ENCODE measurements around the gene FAM149B1. TPM values are rescaled to one million over a fixed set of nuclear protein-coding genes. Genes with fewer than 3 reads are reported as not detected.
"Not testable (repeated sequence)": the region's sequence is repeated elsewhere in the genome, so short reads cannot be mapped to it uniquely, and the experiment has no call there.

Gene FAM149B1
- polyA plus RNA-seq, 3 donors from 2014 or later = 4.0 to 4.9 (median 4.5) TPM

- Mint-ChIP-seq H3K4me1 (peaks cover 41 to 51% of the 10 kb centered on the region in 2 donors), H3K36me3 (peaks cover 3 to 11% (median 5%) of the 10 kb centered on the region in 3 donors), H3K4me3 (peak overlapping the region; percentile 95 to 99 (median 99)), H3K27ac (peak overlapping the region; percentile 92 to 97 (median 95)), H3K27me3 (ENCODE audit: low read depth in 3 of 3) (peaks cover 9 to 11% (median 9%) of the 10 kb centered on the region in 3 donors), H3K9me3 (no peaks in the 10 kb centered on the region)
- no peak for DNase-seq
Measured at GRCh38 chr10:73251683-73252444, 83.9 kb downstream of the FAM149B1 start.

GRCh38 chr10:73252445-73253224 lies 84.7 kb downstream of the FAM149B1 start, which contains the start of gene MRPS16:
Gene MRPS16 (minus strand): TSS chr10:73252644. CDS start chr10:73252482, 162 bp downstream.
- Mint-ChIP-seq H3K4me3 (peak within 1 kb of the TSS; percentile 95 to 99 (median 99)), H3K27ac (peak within 1 kb of the TSS; percentile 92 to 97 (median 95)), H3K4me1 (peaks cover 34 to 43% of the 10 kb centered on the region in 2 donors), H3K9me3 (no peaks in the 10 kb centered on the region), H3K36me3 (peaks cover 3 to 11% (median 5%) of the 10 kb centered on the region in 3 donors), H3K27me3 (ENCODE audit: low read depth in 3 of 3) (peaks cover 5 to 6% (median 6%) of the 10 kb centered on the region in 3 donors)
- DNase-seq = peak; percentile 92

GRCh38 chr10:73253225-73253555 lies 85.3 kb downstream of the FAM149B1 start:
- H3K27me3 Mint-ChIP-seq (ENCODE audit: low read depth in 3 of 3) = peaks cover 5 to 6% (median 6%) of the 10 kb centered on the region in 3 donors
- H3K4me1 Mint-ChIP-seq = peaks cover 31 to 39% of the 10 kb centered on the region in 2 donors
- peak overlapping the region; percentile 92 to 97 (median 95) for H3K27ac Mint-ChIP-seq
- H3K4me3 Mint-ChIP-seq = peak overlapping the region; percentile 95 to 99 (median 99)
- peak in 1 of 3 donors; percentile 3 for DNase-seq
- peaks cover 3 to 11% (median 9%) of the 10 kb centered on the region in 3 donors for H3K36me3 Mint-ChIP-seq
- H3K9me3 Mint-ChIP-seq = peaks cover 0 to under 1% (median 0%) of the 10 kb centered on the region in 6 donors

GRCh38 chr10:73258612-73259011 lies 90.7 kb downstream of the FAM149B1 start:
- not testable (repeated sequence) for H3K4me1 Mint-ChIP-seq; DNase-seq; H3K27ac Mint-ChIP-seq; H3K27me3 Mint-ChIP-seq (ENCODE audit: low read depth in 3 of 3); H3K4me3 Mint-ChIP-seq; H3K36me3 Mint-ChIP-seq
- peaks cover 0 to 12% (median 6%) of the 10 kb centered on the region in 6 donors for H3K9me3 Mint-ChIP-seq

- H3K36me3 Mint-ChIP-seq = peaks cover 4 to 9% (median 6%) of the 10 kb centered on the region in 3 donors
- H3K27ac Mint-ChIP-seq = no peak overlapping the region
Measured at GRCh38 chr10:73261362-73261995, 93.6 kb downstream of the FAM149B1 start.

GRCh38 chr10:73262105-73262730 lies 94.3 kb downstream of the FAM149B1 start:
- Mint-ChIP-seq H3K27ac (no peak overlapping the region), H3K36me3 (peaks cover 4 to 9% (median 6%) of the 10 kb centered on the region in 3 donors), H3K27me3 (ENCODE audit: low read depth in 3 of 3) (peaks cover 0 to 6% (median 4%) of the 10 kb centered on the region in 3 donors), H3K4me1 (no peaks in the 10 kb centered on the region), H3K9me3 (peaks cover 0 to 12% (median 6%) of the 10 kb centered on the region in 6 donors), H3K4me3 (no peak overlapping the region)
- no peak for DNase-seq

More at GRCh38 chr10:73261362-73261995, 93.6 kb downstream of the FAM149B1 start:
- DNase-seq = no peak
- Mint-ChIP-seq H3K27me3 (ENCODE audit: low read depth in 3 of 3) (peaks cover 0 to 6% (median 4%) of the 10 kb centered on the region in 3 donors), H3K4me3 (no peak overlapping the region), H3K4me1 (no peaks in the 10 kb centered on the region), H3K9me3 (peaks cover 0 to 12% (median 6%) of the 10 kb centered on the region in 6 donors)

- Mint-ChIP-seq H3K4me3 (no peak overlapping the region), H3K27ac (no peak overlapping the region), H3K4me1 (no peaks in the 10 kb centered on the region), H3K9me3 (peaks cover 0 to 12% (median 6%) of the 10 kb centered on the region in 6 donors), H3K27me3 (ENCODE audit: low read depth in 3 of 3) (peaks cover 0 to 10% (median 4%) of the 10 kb centered on the region in 3 donors), H3K36me3 (peaks cover 4 to 6% (median 5%) of the 10 kb centered on the region in 3 donors)
- no peak for DNase-seq
Measured at GRCh38 chr10:73262880-73263555, 95.1 kb downstream of the FAM149B1 start.

- DNase-seq = no peak
- H3K27me3 Mint-ChIP-seq (ENCODE audit: low read depth in 3 of 3) = peaks cover 0 to 10% (median 5%) of the 10 kb centered on the region in 3 donors
- peaks cover 3 to 4% (median 4%) of the 10 kb centered on the region in 3 donors for H3K36me3 Mint-ChIP-seq
- no peak overlapping the region for H3K4me3 Mint-ChIP-seq
- H3K4me1 Mint-ChIP-seq = no peaks in the 10 kb centered on the region
- peaks cover 0 to 6% (median 4%) of the 10 kb centered on the region in 6 donors for H3K9me3 Mint-ChIP-seq
- H3K27ac Mint-ChIP-seq = no peak overlapping the region
Measured at GRCh38 chr10:73263693-73264347, 95.9 kb downstream of the FAM149B1 start.

- DNase-seq = no peak
- Mint-ChIP-seq H3K4me3 (no peak overlapping the region), H3K9me3 (peaks cover 0 to under 1% (median 0%) of the 10 kb centered on the region in 6 donors), H3K27ac (no peak overlapping the region), H3K36me3 (no peaks in the 10 kb centered on the region), H3K27me3 (ENCODE audit: low read depth in 3 of 3) (peaks cover 3 to 6% (median 5%) of the 10 kb centered on the region in 3 donors), H3K4me1 (no peaks in the 10 kb centered on the region)
Measured at GRCh38 chr10:73264423-73264822, 96.5 kb downstream of the FAM149B1 start.

GRCh38 chr10:73281097-73281496 lies 113.2 kb downstream of the FAM149B1 start:
- Mint-ChIP-seq H3K4me3 (no peak overlapping the region), H3K9me3 (no peaks in the 10 kb centered on the region), H3K4me1 (no peaks in the 10 kb centered on the region), H3K36me3 (no peaks in the 10 kb centered on the region), H3K27me3 (ENCODE audit: low read depth in 3 of 3) (peaks cover 0 to 7% (median 6%) of the 10 kb centered on the region in 3 donors), H3K27ac (no peak overlapping the region)
- no peak for DNase-seq

GRCh38 chr10:73287441-73287840 lies 119.5 kb downstream of the FAM149B1 start:
- no peak for DNase-seq
- no peaks in the 10 kb centered on the region for H3K4me1 Mint-ChIP-seq
- peaks cover 1 to 3% (median 3%) of the 10 kb centered on the region in 3 donors for H3K27me3 Mint-ChIP-seq (ENCODE audit: low read depth in 3 of 3)
- H3K27ac Mint-ChIP-seq = no peak overlapping the region
- H3K9me3 Mint-ChIP-seq = no peaks in the 10 kb centered on the region
- H3K4me3 Mint-ChIP-seq = no peak overlapping the region
- H3K36me3 Mint-ChIP-seq = peaks cover 0 to 6% (median 3%) of the 10 kb centered on the region in 3 donors

GRCh38 chr10:73289958-73290357 lies 122.0 kb downstream of the FAM149B1 start:
- Mint-ChIP-seq H3K27me3 (ENCODE audit: low read depth in 3 of 3) (peaks cover 1 to 7% (median 3%) of the 10 kb centered on the region in 3 donors), H3K36me3 (peaks cover 0 to 6% (median 3%) of the 10 kb centered on the region in 3 donors), H3K27ac (no peak overlapping the region), H3K4me3 (no peak overlapping the region), H3K9me3 (no peaks in the 10 kb centered on the region), H3K4me1 (no peaks in the 10 kb centered on the region)
- DNase-seq = no peak
